Kidney epithelial cell (primary cell): ENCODE measurements around the gene RRP9. TPM values are rescaled to one million over a fixed set of nuclear protein-coding genes. Genes with fewer than 3 reads are reported as not detected.
"Not testable (repeated sequence)": the region's sequence is repeated elsewhere in the genome, so short reads cannot be mapped to it uniquely, and the experiment has no call there.

ENCODE experiments used
- DNase-seq: peaks from one replicate; pipeline ENCODE4 v3.0.0-alpha.2; 2010; ENCODE audit warnings: low read depth
- H3K27me3 ChIP-seq: 2 replicates; pipeline ENCODE4 v1.6.0; 2011; ENCODE audit warnings: low read length; ENCODE audit not compliant: control insufficient read depth, insufficient read depth
- H3K36me3 ChIP-seq: 2 replicates; pipeline ENCODE4 v1.5.1; 2011; ENCODE audit warnings: low read length; ENCODE audit not compliant: control insufficient read depth, insufficient read depth
- H3K4me3 ChIP-seq: 2 replicates; pipeline ENCODE4 v1.5.1; 2011; ENCODE audit warnings: low read depth, mild to moderate bottlenecking, control low read depth, low read length
- CTCF ChIP-seq: IDR thresholded peaks from 2 replicates; pipeline ENCODE4 v1.5.1; 2011; ENCODE audit warnings: mild to moderate bottlenecking, moderate library complexity, low read length, control low read depth, inconsistent platforms; ENCODE audit not compliant: insufficient read depth, poor library complexity, severe bottlenecking
- total RNA-seq: library from RNA; depleted of rRNA; stranded (reverse); fragments of >200 nt; gene quantifications from 2 replicates; pipeline ENCODE4 v1.2.3, GENCODE V29; 2015

Gene RRP9
- total RNA-seq, 1 donor from 2014 or later, result 43.2 TPM

GRCh38 chr3:51904034-51904823, 37.5 kb downstream of the RRP9 start:
- Histone ChIP-seq H3K4me3 (no peak overlapping the region), H3K36me3 (no peaks in the 10 kb centered on the region), H3K27me3 (no peaks in the 10 kb centered on the region)
- DNase-seq, result no peak
- no peak for TF ChIP-seq CTCF

DNA sequence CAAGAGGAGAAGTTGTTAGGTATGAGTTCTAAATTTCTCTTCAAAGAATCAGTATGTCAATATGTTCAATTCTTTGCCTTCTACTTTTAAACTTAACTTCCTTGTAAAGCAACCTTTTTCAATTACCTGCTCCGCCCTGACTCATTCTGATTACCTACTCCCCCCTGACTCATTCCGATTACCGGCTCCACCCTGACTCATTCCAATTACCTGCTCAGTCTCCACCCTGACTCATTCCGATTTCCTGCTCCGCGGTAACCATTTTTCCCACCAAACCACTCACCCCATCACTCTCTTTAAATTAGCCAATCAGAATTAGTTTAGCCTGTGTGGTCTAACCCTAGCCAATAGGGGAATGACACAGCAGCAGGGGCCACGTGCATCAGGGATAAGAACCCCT, 39.3 kb downstream of the RRP9 start:
- peak; percentile 54 for DNase-seq
- not testable (repeated sequence) for H3K4me3 ChIP-seq, H3K36me3 ChIP-seq, H3K27me3 ChIP-seq

- H3K27me3 ChIP-seq, DNase-seq, H3K36me3 ChIP-seq, H3K4me3 ChIP-seq: not testable (repeated sequence)
Measured at GRCh38 chr3:51900043-51900442, 41.7 kb downstream of the RRP9 start.

GRCh38 chr3:51897391-51897790, 44.3 kb downstream of the RRP9 start:
- Histone ChIP-seq H3K36me3 (no peaks in the 10 kb centered on the region), H3K4me3 (no peak overlapping the region), H3K27me3 (no peaks in the 10 kb centered on the region)
- no peak for DNase-seq
- no peak for TF ChIP-seq CTCF

GRCh38 chr3:51896607-51897305, 44.9 kb downstream of the RRP9 start:
- Histone ChIP-seq H3K36me3 (no peaks in the 10 kb centered on the region), H3K27me3 (no peaks in the 10 kb centered on the region), H3K4me3 (no peak overlapping the region)
- TF ChIP-seq CTCF, result no peak
- no peak for DNase-seq

DNA sequence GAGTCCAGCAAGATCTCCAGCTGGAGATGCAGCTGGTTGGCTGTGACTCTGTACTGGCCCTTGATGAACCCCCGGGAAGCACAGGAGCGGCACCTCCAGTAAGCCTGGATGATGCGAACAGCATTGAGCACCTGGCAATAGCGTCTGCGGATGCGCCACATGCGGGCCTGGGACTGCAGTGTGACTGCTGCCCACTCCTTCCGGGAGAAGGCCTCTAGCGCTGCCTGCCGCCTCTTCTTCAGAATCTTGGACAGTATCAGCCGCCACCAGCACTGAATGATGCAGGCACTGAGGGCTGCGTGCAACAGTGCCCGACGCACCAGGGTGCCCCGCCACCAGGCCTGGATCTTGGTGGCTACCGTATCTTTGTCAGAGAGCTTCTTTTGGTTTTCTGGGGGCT, 46.8 kb downstream of the RRP9 start:
- Histone ChIP-seq H3K4me3 (no peak overlapping the region), H3K27me3 (no peaks in the 10 kb centered on the region), H3K36me3 (no peaks in the 10 kb centered on the region)
- DNase-seq, result no peak
- TF ChIP-seq CTCF, result no peak
